HepG2 (cell line): ENCODE data around the gene HYAL1. TPM values are rescaled to one million over a fixed set of nuclear protein-coding genes. Genes with fewer than 3 reads are reported as not detected.

ENCODE experiments used
- CEBPB ChIP-seq: IDR thresholded peaks from 2 replicates; pipeline ENCODE4 v1.6.1; 2011; ENCODE audit warnings: low read depth, low read length, improper control_type of control experiment, borderline replicate concordance
- FOXK1 ChIP-seq: sonication (generic); formaldehyde crosslinking; IDR thresholded peaks from 2 replicates; pipeline ENCODE4 v1.4.0; 2020; ENCODE audit warnings: low read depth, missing genetic modification reagents, borderline replicate concordance
- IKZF4 ChIP-seq: sonication (generic); formaldehyde crosslinking; IDR thresholded peaks from 2 replicates; pipeline ENCODE4 v1.5.1; 2020; ENCODE audit warnings: borderline replicate concordance, mild to moderate bottlenecking, low read depth, missing genetic modification reagents; ENCODE audit errors: not compliant biosample characterization
- KDM3A ChIP-seq: IDR thresholded peaks from 2 replicates; pipeline ENCODE4 v1.6.1; 2018; ENCODE audit warnings: low read depth, missing compliant biosample characterization
- NR2F6 ChIP-seq, 2 experiments: IDR thresholded peaks; 2 replicates each; pipeline ENCODE4 v1.6.1; 2016; ENCODE audit warnings: antibody characterized with exemption in 1 of 2, mild to moderate bottlenecking in 1 of 2
- SIX1 ChIP-seq: sonication (generic); formaldehyde crosslinking; IDR thresholded peaks from 2 replicates; pipeline ENCODE4 v1.4.0; 2020; ENCODE audit warnings: missing genetic modification reagents, borderline replicate concordance
- TBX2 ChIP-seq: sonication (generic); formaldehyde crosslinking; IDR thresholded peaks from 2 replicates; pipeline ENCODE4 v1.5.0; 2020; ENCODE audit warnings: missing genetic modification reagents, mild to moderate bottlenecking, borderline replicate concordance
- ZFYVE20 ChIP-seq: sonication (generic); formaldehyde crosslinking; IDR thresholded peaks from 2 replicates; pipeline ENCODE4 v1.8.0; 2023; ENCODE audit warnings: low read depth, mild to moderate bottlenecking, moderate library complexity, missing genetic modification reagents, borderline replicate concordance
- ZNF253 ChIP-seq: sonication (generic); formaldehyde crosslinking; IDR thresholded peaks from 2 replicates; pipeline ENCODE4 v1.8.0; 2022; ENCODE audit warnings: mild to moderate bottlenecking, missing genetic modification reagents, borderline replicate concordance
- ZNF616 ChIP-seq: sonication (generic); formaldehyde crosslinking; IDR thresholded peaks from 2 replicates; pipeline ENCODE4 v1.5.0; 2020; ENCODE audit warnings: low read depth, mild to moderate bottlenecking, missing genetic modification reagents
- ZNF678 ChIP-seq: sonication (generic); formaldehyde crosslinking; IDR thresholded peaks from 2 replicates; pipeline ENCODE4 v1.4.0; 2020; ENCODE audit warnings: mild to moderate bottlenecking, missing genetic modification reagents
- ZNF709 ChIP-seq: sonication (generic); formaldehyde crosslinking; IDR thresholded peaks from 2 replicates; pipeline ENCODE4 v1.5.0; 2020; ENCODE audit warnings: mild to moderate bottlenecking, missing genetic modification reagents
- polyA plus RNA-seq, 8 experiments: library from polyadenylated mRNA; depleted of rRNA in 3 of 8; stranded (reverse) in 7 of 8; unstranded in 1 of 8; fragments of >200 nt; fragmentation: Illumina TruSeq in 4 of 8; extraction: Trizol in 4 of 8; gene quantifications; 2 replicates each; pipeline versions ENCODE4 v1.2.1 to v1.2.3, GENCODE V29; 2011 to 2016; ENCODE audit warnings: low read depth in 4 of 8, missing spikeins in 1 of 8, mixed read lengths in 1 of 8; ENCODE audit not compliant: insufficient read depth in 1 of 8
- total RNA-seq, 5 experiments: library from RNA; depleted of rRNA; stranded (reverse); fragments of >200 nt; fragmentation: Illumina TruSeq; extraction: Trizol; gene quantifications; 2 replicates each; pipeline ENCODE4 v1.2.3, GENCODE V29; 2016; ENCODE audit warnings: low read depth in 1 of 5
- TF ChIP-seq, protein P1 (sequence below): sonication (generic); formaldehyde crosslinking; IDR thresholded peaks from 2 replicates; pipeline ENCODE4 v1.9.0; 2021; ENCODE audit warnings: mild to moderate bottlenecking, missing genetic modification reagents
- TF ChIP-seq, protein P2 (sequence below): sonication (generic); formaldehyde crosslinking; IDR thresholded peaks from 2 replicates; pipeline ENCODE4 v1.4.0; 2020; ENCODE audit warnings: mild to moderate bottlenecking, low read depth, missing genetic modification reagents
- TF ChIP-seq, protein P3 (sequence below): sonication (generic); formaldehyde crosslinking; conservative IDR thresholded peaks from 2 replicates; pipeline ENCODE4 v1.8.1; 2023; ENCODE audit warnings: missing genetic modification reagents
- TF ChIP-seq, protein P4 (sequence below): sonication (generic); formaldehyde crosslinking; IDR thresholded peaks from 2 replicates; pipeline ENCODE4 v1.8.0; 2022; ENCODE audit warnings: mild to moderate bottlenecking, missing genetic modification reagents, borderline replicate concordance

Gene HYAL1
- total and polyA plus RNA-seq, 2 of the 13 experiments (the other 11 are each of a cell fraction or from before 2014, with no cell fraction given): 76.5 to 193 TPM

DNA sequence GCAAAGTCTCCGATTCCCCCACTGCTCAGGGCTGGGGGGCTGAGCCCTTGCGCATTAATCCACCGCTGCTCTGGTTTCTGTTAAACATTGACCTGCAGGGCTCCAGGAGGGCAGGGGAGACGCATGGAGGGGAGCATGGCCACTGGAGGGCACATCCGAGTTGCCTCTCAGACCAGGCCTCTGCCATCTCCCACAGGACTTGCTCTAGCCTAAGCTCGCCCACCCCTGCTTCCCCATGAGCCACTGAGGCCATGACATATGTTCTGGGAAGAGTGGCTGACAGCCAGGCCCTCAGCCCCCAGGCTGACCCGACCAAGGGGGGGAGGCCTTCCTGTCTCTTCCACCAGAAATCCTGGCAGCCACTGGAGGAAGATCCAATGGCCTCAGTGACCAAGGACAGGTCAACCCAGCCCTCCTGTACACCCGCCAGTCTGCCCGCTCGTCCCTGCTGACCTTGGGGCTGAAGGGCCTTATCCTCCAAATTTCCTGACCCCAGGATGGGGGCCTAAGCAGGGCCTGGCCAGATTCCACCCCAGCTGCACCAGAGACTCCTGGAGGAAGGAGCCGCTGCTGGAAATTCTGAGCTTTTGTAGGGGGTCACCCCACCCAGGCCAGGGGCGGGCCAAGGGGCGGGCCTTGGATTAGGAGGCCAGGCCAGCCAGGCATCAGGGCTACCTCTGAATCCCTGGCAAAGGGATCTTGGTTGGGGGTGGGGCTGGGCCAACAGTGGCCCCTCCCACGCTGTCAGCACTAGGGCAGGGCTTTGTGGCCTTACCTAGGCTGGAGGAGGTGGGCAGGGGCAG, at the start of gene HYAL1 (continued):
- TF ChIP-seq KDM3A (CRISPR knock-in tag): no peak; the same call in 1 of the 2 replicates
- no peak for TF ChIP-seq CEBPB
- TF ChIP-seq NR2F6 (IDR thresholded peaks at IDR 0.05): peak; percentile 34; the same call in 1 of the 2 replicates
- TF ChIP-seq NR2F6 (CRISPR knock-in tag; IDR thresholded peaks at IDR 0.05): peak; percentile 60
- peak; percentile 37; the same call in 1 of the 2 replicates for TF ChIP-seq ZNF616 (CRISPR knock-in tag)
- TF ChIP-seq ZFYVE20 (CRISPR knock-in tag): no peak
- TF ChIP-seq, protein P1, sequence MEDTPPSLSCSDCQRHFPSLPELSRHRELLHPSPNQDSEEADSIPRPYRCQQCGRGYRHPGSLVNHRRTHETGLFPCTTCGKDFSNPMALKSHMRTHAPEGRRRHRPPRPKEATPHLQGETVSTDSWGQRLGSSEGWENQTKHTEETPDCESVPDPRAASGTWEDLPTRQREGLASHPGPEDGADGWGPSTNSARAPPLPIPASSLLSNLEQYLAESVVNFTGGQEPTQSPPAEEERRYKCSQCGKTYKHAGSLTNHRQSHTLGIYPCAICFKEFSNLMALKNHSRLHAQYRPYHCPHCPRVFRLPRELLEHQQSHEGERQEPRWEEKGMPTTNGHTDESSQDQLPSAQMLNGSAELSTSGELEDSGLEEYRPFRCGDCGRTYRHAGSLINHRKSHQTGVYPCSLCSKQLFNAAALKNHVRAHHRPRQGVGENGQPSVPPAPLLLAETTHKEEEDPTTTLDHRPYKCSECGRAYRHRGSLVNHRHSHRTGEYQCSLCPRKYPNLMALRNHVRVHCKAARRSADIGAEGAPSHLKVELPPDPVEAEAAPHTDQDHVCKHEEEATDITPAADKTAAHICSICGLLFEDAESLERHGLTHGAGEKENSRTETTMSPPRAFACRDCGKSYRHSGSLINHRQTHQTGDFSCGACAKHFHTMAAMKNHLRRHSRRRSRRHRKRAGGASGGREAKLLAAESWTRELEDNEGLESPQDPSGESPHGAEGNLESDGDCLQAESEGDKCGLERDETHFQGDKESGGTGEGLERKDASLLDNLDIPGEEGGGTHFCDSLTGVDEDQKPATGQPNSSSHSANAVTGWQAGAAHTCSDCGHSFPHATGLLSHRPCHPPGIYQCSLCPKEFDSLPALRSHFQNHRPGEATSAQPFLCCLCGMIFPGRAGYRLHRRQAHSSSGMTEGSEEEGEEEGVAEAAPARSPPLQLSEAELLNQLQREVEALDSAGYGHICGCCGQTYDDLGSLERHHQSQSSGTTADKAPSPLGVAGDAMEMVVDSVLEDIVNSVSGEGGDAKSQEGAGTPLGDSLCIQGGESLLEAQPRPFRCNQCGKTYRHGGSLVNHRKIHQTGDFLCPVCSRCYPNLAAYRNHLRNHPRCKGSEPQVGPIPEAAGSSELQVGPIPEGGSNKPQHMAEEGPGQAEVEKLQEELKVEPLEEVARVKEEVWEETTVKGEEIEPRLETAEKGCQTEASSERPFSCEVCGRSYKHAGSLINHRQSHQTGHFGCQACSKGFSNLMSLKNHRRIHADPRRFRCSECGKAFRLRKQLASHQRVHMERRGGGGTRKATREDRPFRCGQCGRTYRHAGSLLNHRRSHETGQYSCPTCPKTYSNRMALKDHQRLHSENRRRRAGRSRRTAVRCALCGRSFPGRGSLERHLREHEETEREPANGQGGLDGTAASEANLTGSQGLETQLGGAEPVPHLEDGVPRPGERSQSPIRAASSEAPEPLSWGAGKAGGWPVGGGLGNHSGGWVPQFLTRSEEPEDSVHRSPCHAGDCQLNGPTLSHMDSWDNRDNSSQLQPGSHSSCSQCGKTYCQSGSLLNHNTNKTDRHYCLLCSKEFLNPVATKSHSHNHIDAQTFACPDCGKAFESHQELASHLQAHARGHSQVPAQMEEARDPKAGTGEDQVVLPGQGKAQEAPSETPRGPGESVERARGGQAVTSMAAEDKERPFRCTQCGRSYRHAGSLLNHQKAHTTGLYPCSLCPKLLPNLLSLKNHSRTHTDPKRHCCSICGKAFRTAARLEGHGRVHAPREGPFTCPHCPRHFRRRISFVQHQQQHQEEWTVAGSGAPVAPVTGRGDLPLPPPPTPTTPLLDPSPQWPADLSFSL (CRISPR knock-in tag): no peak
- peak; percentile 40; the same call in 1 of the 2 replicates for TF ChIP-seq FOXK1 (CRISPR knock-in tag)
- TF ChIP-seq IKZF4 (CRISPR knock-in tag): peak; percentile 51
- no peak for TF ChIP-seq ZNF678 (CRISPR knock-in tag)
- TF ChIP-seq TBX2 (CRISPR knock-in tag): peak; percentile 51
- TF ChIP-seq ZNF253 (CRISPR knock-in tag): no peak
- TF ChIP-seq, protein P2, sequence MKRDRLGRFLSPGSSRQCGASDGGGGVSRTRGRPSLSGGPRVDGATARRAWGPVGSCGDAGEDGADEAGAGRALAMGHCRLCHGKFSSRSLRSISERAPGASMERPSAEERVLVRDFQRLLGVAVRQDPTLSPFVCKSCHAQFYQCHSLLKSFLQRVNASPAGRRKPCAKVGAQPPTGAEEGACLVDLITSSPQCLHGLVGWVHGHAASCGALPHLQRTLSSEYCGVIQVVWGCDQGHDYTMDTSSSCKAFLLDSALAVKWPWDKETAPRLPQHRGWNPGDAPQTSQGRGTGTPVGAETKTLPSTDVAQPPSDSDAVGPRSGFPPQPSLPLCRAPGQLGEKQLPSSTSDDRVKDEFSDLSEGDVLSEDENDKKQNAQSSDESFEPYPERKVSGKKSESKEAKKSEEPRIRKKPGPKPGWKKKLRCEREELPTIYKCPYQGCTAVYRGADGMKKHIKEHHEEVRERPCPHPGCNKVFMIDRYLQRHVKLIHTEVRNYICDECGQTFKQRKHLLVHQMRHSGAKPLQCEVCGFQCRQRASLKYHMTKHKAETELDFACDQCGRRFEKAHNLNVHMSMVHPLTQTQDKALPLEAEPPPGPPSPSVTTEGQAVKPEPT: no peak
- peak; percentile 72; the same call in 1 of the 2 replicates for TF ChIP-seq ZNF709 (CRISPR knock-in tag)
- TF ChIP-seq SIX1 (CRISPR knock-in tag): no peak
- TF ChIP-seq, protein P3, sequence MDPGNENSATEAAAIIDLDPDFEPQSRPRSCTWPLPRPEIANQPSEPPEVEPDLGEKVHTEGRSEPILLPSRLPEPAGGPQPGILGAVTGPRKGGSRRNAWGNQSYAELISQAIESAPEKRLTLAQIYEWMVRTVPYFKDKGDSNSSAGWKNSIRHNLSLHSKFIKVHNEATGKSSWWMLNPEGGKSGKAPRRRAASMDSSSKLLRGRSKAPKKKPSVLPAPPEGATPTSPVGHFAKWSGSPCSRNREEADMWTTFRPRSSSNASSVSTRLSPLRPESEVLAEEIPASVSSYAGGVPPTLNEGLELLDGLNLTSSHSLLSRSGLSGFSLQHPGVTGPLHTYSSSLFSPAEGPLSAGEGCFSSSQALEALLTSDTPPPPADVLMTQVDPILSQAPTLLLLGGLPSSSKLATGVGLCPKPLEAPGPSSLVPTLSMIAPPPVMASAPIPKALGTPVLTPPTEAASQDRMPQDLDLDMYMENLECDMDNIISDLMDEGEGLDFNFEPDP: 0 out of 2 replicates have a peak, but pooled peaks have one; percentile 53
- TF ChIP-seq, protein P4, sequence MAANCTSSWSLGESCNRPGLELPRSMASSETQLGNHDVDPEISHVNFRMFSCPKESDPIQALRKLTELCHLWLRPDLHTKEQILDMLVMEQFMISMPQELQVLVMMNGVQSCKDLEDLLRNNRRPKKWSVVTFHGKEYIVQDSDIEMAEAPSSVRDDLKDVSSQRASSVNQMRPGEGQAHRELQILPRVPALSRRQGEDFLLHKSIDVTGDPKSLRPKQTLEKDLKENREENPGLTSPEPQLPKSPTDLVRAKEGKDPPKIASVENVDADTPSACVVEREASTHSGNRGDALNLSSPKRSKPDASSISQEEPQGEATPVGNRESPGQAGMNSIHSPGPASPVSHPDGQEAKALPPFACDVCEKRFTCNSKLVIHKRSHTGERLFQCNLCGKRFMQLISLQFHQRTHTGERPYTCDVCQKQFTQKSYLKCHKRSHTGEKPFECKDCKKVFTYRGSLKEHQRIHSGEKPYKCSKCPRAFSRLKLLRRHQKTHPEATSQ: peak; percentile 85; the same call in 1 of the 2 replicates
